GM21717 (cell line): ENCODE data around the gene CIT.
A peak's percentile ranks its signal among the peaks of the same experiment; 100 is the strongest.

Source experiments
- ATAC-seq: cut with Tn5 transposase; IDR thresholded peaks from one replicate; pipeline ENCODE4 v1.9.1; 2021; ENCODE audit warnings: mild to moderate bottlenecking, moderate library complexity; ENCODE audit not compliant: unreplicated experiment

CIT gene

DNA sequence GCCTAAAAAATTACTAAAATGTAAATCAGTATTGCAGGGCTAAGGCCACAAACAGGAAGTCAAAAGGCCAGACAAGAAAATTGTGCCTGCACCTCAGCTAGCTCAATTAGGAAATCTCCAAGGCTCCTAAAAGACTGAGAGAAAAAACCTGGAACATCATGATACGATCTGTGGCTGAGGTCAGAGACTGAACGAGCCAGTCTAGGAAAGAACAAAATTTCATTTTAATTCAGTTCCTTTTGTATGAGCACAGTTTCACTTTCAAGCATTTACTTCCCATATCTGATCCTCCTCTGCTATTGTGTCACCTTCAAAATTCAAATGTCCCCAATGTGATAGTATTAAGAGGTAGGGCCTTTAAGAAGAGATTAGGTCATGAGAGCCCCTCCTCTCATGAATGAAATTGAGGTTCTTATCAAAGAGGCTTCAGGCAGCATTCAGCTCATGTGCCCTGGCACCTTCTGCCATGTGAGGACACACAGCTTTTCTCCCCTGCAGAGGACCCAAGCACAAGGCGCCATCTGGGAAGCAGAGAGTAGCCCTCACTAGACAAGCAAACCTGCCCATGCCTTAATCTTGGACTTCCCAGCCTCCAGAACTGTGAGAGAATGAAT is 194.4 kb downstream of the CIT start:
- ATAC-seq = peak; percentile 54

DNA sequence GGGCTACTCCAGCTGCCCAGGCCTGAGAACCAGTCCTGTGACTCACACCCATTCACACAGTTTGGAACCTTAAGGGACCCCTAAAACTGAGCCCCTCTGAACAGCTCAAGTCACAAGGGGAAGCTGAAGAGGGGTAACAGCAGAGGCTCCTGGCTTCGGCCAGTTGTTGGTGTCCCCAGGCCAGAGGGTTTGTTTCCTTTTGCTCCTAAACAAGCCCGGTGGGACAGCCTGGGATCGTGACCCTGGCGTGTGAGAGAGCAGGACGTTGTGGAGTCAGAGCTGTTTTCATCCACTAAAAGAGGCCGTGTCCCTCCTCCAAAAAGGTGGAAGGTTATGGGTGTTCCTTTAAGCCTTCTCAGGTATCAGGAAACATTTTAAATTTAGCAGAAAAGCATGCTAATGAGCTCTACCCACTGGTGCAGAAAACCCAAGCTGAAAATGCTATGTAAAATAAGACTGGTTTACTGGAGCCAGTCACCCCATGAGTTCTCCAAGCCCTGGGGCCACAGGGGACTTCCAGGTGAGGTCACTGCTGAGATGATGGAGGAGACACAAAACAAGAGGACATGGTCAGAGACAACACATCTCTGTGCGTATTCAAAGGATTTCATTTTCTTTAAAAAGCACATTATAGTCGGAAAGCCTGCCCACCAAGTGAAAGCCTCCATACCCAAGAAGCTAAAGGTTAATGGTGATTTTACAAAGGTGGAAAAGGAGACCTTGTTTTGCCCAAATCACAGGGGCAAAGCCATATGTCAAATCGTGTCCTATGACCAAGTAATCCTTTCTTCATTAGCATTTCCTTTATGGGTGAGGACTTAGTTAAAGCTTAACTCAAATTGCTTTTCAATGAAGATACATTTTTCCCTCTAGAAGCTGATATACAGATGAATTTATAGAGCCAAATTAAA is 195.1 kb downstream of the CIT start:
- ATAC-seq = peak; percentile 55

DNA sequence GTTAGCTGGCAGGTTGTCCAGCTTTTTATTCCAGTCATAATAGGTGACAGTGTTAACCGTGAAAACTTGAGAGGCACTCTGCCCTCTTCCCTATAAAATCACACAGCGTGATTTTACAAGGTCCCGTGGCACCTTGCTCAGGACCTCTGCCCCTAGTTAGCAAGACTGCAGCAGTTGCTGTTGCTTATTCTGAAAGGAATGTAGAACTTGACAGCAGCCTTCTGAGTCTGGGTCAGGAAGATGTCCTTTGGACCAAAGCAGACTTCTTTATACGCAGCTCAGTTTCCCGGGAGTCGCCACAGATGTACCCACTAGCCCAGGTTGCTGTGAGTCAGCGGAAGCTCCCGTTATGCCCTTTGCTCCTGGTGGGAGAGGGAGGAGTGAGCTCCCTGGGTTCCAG is 196.0 kb downstream of the CIT start:
- ATAC-seq = no peak

DNA sequence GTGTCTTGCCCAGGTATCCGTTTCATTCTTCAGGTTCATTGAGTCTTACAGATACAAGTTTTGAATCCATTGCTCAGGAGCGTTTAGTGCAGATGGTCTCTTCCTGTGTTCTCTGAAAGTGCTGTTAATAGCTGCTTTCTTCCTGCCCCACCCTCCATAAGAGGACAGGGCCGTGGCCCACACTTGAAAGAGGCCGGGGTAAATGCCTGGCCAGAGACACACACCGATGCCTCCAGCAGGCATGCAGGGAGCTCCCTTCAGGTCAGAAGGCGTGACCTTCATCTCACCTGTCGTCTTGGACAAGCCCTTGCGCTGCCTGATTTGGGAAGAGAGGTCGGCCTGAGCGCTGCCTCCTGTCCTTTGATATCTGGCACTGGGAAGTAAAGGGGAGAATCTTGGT is 197.6 kb downstream of the CIT start:
- ATAC-seq = no peak

DNA sequence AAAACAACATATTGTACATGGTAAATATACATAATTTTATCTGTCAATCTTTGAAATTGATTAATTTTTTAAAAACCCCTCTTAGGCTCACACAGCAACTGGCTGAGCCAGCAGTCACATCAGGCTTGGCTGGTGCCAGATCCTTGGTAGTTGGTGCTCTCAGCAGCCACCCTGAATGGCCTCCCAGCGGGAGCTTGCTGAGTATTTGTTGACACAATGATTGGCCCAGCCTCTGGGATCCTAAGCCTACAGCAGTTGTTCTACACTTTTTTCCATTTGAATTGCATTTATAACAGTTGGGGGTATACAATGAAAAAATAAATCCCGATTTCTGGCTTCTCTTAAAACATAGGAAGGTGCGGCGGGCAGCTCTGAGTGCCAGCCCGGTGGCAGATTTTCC is 198.0 kb downstream of the CIT start:
- ATAC-seq = no peak

DNA sequence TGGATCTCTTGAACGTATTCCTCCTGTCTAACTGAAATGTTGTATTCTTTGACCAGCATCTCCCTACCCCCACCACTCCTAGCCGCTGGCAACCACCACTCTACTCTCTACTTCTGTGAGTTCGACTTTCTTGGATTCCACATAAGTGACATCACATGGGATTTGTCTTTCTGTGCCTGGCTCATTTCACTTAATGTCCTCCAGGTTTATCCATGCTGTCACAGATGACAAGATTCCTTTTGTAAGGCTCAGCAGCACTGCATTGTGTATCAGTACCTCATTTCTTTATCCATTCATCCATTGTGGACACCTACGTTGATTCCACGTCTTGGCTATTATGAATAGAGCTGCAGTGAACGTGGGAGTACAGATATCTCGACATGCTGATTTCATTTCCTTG is 198.7 kb downstream of the CIT start:
- no peak for ATAC-seq

DNA sequence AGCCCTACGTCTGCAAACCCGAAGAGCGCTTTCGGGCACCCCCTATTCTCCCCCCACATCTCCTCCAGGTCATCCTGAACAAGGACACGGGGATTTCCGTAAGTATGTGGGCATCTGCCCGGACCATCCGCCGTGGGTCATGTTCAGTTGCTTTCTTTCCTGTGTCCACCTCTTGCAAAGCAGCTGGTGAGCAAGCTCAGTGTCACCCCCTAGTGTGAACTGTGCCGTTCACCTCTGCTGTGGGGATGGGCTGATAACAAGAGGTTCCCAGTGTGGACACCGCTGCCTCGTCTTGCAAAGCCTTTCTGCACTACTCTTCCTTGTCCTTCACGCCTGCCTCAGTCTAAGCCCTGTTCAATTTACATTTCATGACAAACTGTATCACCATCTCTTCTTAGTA is 200.5 kb downstream of the CIT start:
- ATAC-seq = no peak

DNA sequence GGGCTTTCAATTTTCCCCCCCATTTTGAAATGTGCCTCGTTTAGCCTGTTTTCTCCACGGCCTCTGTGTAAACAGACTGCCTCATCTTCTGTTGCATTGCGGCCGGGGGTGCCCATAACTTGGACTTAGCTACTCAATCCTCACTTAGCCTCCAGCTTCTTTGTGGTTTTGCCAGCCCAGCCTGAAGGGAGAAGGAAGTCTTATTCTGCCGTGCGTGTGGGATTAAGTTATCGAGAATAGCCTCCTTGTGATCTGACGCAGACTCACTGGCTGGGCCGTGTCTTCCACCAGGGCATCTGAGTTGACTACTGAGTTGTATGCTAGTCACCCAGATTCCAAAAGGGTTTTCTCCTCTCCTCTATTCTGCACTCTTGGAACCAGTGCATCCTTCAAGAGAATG is 201.1 kb downstream of the CIT start:
- no peak for ATAC-seq

DNA sequence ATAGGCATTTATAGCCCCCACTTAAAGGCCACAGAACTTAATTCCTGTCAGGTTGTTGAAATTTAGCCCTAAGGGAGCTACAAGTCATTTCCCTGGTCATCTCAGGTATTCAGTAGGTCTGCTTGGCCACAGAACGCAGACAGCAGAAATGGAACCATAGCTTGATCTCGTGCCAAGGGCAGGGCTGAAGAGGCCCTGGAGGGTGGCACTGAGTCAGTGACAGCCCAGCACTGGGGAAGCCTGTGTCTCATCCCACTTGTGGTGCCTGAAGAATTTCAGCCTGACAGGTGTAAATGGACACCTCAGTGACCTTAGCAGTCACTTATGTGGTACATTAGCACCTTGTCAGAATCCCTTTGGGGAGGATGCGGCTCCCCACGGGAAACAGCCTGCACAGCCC is 202.6 kb downstream of the CIT start:
- ATAC-seq = no peak

DNA sequence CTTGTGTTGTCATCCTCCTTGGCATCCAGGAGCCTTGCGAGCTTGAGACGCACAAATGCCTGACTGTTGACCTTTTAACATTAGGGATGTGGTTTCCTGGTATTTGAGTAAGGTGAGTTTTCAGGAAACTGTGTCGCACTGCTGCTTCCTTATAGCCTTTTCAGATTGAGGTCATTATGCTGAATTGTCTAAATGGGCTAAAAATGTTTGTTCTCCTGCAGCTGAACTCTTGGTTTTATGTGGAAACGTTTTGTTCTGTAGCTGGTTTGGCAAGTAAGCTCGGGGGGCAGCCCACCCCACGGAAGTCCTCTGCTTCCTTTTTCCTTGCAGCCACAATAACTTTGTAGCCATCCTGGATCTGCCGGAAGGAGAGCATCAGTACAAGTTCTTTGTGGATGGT is 203.5 kb downstream of the CIT start:
- ATAC-seq = no peak

DNA sequence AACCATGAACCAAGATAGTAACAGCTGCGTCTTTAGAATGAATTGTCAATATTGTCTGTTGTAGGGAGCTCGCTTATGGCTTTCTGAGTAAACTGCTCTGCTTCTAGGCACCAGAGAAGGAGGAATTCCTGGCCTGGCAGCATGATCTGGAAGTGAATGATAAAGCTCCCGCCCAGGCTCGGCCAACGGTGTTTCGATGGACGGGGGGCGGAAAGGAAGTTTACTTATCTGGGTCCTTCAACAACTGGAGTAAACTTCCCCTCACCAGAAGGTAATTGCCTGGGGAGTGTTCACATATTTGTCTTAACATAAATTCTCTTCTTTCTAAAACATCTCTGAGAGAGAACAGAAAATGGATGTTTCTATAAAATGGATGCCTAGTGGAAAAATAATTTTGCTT is 204.9 kb downstream of the CIT start:
- ATAC-seq = no peak

DNA sequence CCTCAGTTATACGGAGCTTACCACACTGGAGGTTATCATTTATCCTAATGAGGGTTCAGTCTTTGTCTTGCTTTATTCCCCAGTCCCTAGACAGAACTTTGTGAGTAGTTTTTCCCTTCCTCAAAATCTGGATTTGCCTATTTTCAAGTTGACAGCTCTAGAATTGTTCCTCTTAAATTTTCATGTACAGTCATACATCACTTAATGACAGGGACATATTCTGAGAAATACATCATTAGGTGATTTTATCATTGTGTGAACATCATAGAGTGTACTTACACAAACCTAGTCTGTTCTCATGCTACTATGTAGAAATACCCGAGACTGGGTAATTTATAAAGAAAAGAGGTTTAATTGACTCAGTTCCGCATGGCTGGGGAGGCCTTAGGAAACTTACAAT is 206.1 kb downstream of the CIT start:
- ATAC-seq = no peak

DNA sequence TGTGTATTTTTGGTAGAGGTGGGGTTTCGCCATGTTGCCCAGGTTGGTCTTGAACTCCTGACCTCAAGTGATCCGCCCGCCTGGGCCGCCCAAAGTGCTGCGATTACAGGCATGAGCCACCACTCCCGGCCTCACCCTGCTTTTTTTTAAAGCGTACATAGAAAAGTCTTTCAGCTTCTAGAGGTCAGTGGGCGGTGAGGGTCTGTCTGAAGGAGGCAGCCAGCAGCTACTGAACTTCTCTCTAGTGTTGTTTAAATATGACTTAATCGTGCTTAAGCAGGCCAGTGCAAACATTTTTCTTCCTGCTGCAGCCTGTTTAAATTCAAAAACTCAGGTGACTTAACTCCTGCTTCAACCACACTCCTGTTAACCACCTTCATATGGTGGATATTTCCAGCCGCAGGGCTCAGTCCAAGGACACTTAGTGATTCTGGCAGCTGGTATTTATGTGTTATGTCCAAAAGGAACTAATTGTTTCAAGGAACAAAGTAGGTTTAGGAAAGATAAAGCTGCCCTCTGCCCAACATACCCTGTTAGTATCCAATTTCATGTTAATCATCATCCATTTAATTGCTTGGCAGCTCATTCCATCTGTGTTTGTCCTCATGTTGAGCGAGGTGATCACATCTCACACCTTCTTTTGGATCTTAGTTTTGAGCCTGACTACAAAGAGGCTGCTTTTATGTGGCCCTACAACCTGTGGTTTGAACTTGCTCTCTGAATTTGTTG is 207.2 kb downstream of the CIT start:
- no peak for ATAC-seq

DNA sequence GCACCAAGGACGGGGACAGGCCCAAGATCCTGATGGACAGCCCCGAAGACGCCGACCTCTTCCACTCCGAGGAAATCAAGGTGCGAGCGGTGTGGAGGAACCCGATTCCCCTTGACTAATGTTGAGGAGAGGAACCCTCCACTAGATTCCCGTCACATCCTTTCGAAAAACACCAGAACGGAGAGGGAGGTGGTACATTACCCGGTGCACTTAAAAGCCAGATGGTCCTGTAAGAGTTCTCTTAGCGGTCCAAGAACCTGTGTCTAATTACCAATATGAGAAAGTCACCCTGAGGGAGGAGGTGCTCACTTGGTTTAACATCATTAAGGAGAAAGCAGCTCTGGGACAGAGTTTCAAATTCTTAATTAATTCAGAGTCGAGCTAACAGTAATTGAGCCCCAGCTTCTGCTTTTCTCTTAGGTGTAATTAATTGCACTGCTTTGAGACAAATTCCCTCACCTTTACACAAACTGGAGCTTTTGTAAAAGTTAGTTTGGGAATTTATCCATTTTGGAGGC is 208.7 kb downstream of the CIT start:
- no peak for ATAC-seq

DNA sequence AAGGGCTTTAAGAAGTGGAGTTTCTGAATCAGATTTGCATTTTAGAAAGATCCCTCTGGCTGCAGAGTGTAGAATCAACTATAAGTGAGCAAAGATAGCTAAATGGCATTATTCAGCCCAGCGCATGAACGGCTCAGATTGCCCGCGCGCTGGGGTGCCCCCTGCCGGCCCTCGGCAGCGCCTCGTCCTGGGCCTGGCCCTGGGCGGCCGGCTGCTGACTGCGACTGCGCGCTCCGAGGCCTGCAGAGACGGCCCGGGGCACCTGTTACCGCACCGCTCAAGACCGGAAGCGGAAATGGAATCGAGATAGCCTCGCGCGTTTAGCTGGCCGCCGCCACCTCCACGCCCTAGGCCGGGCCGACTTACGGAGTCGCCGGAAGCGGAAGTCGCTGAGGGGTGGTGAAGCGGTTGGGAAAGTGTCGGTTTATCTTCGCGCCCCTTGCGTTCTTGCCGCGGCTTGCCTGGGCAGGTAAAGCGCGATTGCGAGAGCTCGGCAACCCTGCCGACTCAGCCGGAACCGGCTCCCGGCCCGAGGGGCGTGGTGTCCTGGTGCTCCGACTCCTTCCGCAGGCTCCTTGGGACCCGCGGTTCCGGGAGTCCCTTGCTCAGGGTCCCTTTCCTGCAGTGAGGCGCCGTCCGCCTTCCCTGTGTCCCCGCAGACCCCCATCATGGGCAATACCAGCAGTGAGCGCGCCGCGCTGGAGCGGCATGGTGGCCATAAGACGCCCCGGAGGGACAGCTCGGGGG is 209.4 kb downstream of the CIT start, which contains the start of gene PRKAB1:
TSS of gene PRKAB1 (plus strand) at position 557 of the 747 bp plus-strand sequence. CDS start at position 669, 112 bp downstream.
- peak; percentile 96 for ATAC-seq

DNA sequence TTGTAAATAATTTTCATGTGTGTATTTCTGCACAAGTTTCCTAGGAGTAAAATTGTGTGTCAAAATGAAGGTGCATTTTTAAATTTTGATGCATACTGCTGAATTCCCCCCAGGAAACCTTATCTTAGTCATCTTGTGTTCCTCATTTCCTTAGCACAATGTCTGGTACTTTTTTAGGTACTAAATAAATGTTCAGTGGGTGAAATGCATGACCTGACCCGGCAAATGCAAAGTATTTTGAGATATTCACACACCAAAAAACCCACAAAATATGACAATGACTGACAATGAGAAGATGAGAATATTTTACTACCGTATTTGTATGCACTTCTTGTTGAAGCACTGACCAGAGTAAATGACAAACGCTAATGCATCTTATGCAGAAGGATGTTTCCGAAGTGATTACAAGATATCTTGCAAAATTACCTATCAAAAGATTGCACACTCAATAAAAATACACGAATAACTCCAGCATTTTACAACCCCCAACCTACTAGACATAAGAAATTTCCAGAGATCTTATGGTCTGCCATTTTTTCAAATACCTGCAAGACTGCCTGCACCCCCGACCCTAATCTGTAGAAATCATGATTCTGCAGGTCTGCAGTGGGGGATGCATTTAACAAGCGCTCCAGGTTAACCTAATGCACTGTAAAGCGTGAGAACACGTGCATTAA is 210.1 kb downstream of the CIT start:
- peak; percentile 4 for ATAC-seq

DNA sequence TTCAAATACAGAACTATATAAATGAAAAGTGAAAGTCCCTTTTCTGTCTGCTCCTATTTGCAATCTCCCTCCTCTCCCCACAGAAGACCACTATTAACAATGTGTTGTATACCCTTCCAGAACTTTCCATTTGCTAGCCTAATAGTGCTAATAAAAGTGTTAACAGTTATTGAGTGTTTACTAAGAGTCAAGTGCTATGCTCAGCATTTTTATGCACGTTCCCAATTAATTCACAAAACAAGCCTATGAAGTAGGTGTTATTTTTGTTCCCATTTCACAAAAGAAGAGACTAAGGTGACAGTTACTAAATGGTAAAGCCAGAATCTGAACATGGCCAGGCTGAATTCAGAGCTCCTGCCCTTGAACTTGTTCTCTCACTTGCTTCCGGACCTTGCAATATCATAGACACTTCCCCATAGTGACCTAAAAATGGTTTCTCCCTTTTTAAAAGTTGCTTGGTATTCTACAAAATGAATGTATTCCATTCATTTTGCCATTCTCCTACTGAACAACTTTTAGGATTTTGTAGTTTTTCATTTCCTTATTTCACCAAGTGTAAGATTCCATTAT is 210.8 kb downstream of the CIT start:
- ATAC-seq = no peak

DNA sequence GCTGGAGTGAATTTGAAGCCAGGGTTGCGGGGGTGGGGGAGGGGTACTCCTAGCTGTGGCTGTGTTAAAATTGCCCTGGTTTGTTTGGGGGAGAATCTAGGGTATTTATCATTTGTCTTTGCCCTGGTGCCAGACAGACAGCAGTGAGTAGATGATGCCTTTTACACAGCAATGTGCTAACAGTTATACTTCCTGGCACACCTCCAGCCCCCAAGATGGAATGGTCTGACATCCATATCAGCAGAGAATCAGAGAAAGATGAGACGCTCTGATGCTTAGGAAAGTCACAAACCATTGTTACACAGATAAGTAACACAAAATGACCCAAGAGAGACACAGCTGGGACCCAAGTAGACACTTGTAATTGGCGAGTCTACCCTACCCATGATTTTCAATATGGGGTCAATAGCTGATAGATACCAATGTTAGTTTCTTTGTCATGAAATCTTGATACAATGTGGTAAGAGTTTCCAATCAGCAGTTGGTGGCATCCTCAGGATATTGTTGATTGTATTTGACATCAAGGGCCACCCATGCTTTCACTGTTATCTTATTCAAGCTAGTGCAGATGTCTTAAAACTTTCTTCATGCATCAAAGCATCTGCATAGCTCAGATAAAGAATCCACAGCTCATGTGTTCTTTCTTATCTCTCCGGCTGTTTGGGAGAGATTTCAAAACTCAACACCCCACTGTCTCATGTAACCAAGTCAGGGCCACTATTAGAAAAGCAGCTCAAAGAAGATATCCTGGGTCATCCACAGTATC is 211.8 kb downstream of the CIT start:
- ATAC-seq = no peak

DNA sequence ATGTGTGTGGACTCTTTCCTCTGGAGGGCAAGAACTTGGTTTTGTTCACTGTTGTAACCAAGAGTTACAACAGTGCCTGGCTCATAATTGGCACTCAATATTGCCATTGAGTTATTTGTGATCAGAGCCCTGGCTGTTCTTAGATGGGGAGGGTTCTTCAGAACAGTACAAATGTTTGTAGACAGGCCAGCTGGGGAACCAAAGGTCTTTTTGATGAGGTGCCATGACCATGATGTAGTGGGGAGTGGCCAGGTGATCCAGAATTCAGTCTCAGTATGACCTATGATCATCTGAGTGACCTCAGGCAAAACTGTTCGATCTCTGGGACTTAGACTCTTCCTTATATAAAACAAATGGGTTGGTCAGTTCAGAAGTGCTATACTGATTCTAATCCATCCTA is 212.5 kb downstream of the CIT start:
- no peak for ATAC-seq
